DMS79 treated with DMSO at 0.1 percent for 48 hours (cell line): ENCODE measurements around the gene ESPNL.

Experiments used
- DNase-seq: peaks from one replicate; lab custom pipeline; 2025; lab: John Stamatoyannopoulos, UW

The ESPNL gene

GRCh38 chr2:238129166-238130010, 29.2 kb downstream of the ESPNL start:
- no peak for DNase-seq

GRCh38 chr2:238130111-238130695, 30.1 kb downstream of the ESPNL start:
- no peak for DNase-seq

GRCh38 chr2:238130696-238131628, 30.8 kb downstream of the ESPNL start:
- no peak for DNase-seq

GRCh38 chr2:238131761-238132462, 31.8 kb downstream of the ESPNL start:
- DNase-seq = no peak

- DNase-seq = no peak
Observed at GRCh38 chr2:238132463-238133450, 32.6 kb downstream of the ESPNL start.

GRCh38 chr2:238133499-238134392, 33.6 kb downstream of the ESPNL start:
- DNase-seq = no peak

GRCh38 chr2:238134393-238134785, 34.2 kb downstream of the ESPNL start:
- no peak for DNase-seq

- no peak for DNase-seq
Observed at GRCh38 chr2:238135601-238136150, 35.5 kb downstream of the ESPNL start.

GRCh38 chr2:238136820-238137537, 36.8 kb downstream of the ESPNL start:
- no peak for DNase-seq

GRCh38 chr2:238137885-238138284, 37.7 kb downstream of the ESPNL start:
- no peak for DNase-seq

GRCh38 chr2:238138331-238139195, 38.4 kb downstream of the ESPNL start, which contains the start of gene KLHL30:
Gene KLHL30 (plus strand): TSS chr2:238138668. CDS start chr2:238140755, 2,087 bp downstream.
- no peak for DNase-seq

- no peak for DNase-seq
Observed at GRCh38 chr2:238139196-238140039, 39.3 kb downstream of the ESPNL start.

- DNase-seq = no peak
Observed at GRCh38 chr2:238140040-238140439, 39.9 kb downstream of the ESPNL start.

GRCh38 chr2:238140721-238141540, 40.8 kb downstream of the ESPNL start:
- no peak for DNase-seq

- DNase-seq = peak; percentile 14
Observed at GRCh38 chr2:238141541-238142318, 41.6 kb downstream of the ESPNL start.
